ENCODE data around the gene SLC38A6. TPM values are rescaled to one million over a fixed set of nuclear protein-coding genes. Genes with fewer than 3 reads are reported as not detected.

SLC38A6 gene
- total RNA-seq, 1 donor from 2014 or later: 14.4 TPM

- TF ChIP-seq CTCF (IDR thresholded peaks at IDR 0.05; ENCODE audit: unreplicated experiment): no peak
- no peak for DNase-seq (ENCODE audit: low spot score, unreplicated experiment)
- Mint-ChIP-seq H3K27ac (no peak overlapping the region), H3K4me3 (ENCODE audit: low read depth) (no peak overlapping the region), H3K9me3 (ENCODE audit: low read depth) (no peaks in the 10 kb centered on the region), H3K36me3 (ENCODE audit: insufficient read depth) (no peaks in the 10 kb centered on the region), H3K27me3 (no peaks in the 10 kb centered on the region), H3K4me1 (ENCODE audit: low read depth) (peaks cover 6% of the 10 kb centered on the region)
Measured at GRCh38 chr14:61043506-61043905, 62.5 kb downstream of the SLC38A6 start.

- TF ChIP-seq CTCF (IDR thresholded peaks at IDR 0.05; ENCODE audit: unreplicated experiment): no peak
Measured at GRCh38 chr14:61047021-61047420, 66.0 kb downstream of the SLC38A6 start.

GRCh38 chr14:61048640-61049039, 67.6 kb downstream of the SLC38A6 start:
- no peak overlapping the region for H3K27ac Mint-ChIP-seq
- peaks cover 5% of the 10 kb centered on the region for H3K9me3 Mint-ChIP-seq (ENCODE audit: low read depth)
- no peak overlapping the region for H3K4me3 Mint-ChIP-seq (ENCODE audit: low read depth)
- H3K27me3 Mint-ChIP-seq: no peaks in the 10 kb centered on the region
- TF ChIP-seq CTCF (IDR thresholded peaks at IDR 0.05; ENCODE audit: unreplicated experiment): no peak
- H3K36me3 Mint-ChIP-seq (ENCODE audit: insufficient read depth): peaks cover 5% of the 10 kb centered on the region
- H3K4me1 Mint-ChIP-seq (ENCODE audit: low read depth): no peaks in the 10 kb centered on the region
- no peak for DNase-seq (ENCODE audit: low spot score, unreplicated experiment)

More at GRCh38 chr14:61047021-61047420, 66.0 kb downstream of the SLC38A6 start:
- Mint-ChIP-seq H3K9me3 (ENCODE audit: low read depth) (no peaks in the 10 kb centered on the region), H3K27ac (no peak overlapping the region), H3K4me1 (ENCODE audit: low read depth) (peaks cover 6% of the 10 kb centered on the region), H3K27me3 (no peaks in the 10 kb centered on the region), H3K4me3 (ENCODE audit: low read depth) (no peak overlapping the region), H3K36me3 (ENCODE audit: insufficient read depth) (no peaks in the 10 kb centered on the region)
- DNase-seq (ENCODE audit: low spot score, unreplicated experiment): no peak

- no peak overlapping the region for H3K27ac Mint-ChIP-seq
- peaks cover 15% of the 10 kb centered on the region for H3K9me3 Mint-ChIP-seq (ENCODE audit: low read depth)
- DNase-seq (ENCODE audit: low spot score, unreplicated experiment): no peak
- H3K4me3 Mint-ChIP-seq (ENCODE audit: low read depth): no peak overlapping the region
- H3K36me3 Mint-ChIP-seq (ENCODE audit: insufficient read depth): peaks cover 17% of the 10 kb centered on the region
- no peak for TF ChIP-seq CTCF (IDR thresholded peaks at IDR 0.05; ENCODE audit: unreplicated experiment)
- no peaks in the 10 kb centered on the region for H3K27me3 Mint-ChIP-seq
- H3K4me1 Mint-ChIP-seq (ENCODE audit: low read depth): no peaks in the 10 kb centered on the region
Measured at GRCh38 chr14:61050417-61050816, 69.4 kb downstream of the SLC38A6 start.

- no peak for TF ChIP-seq CTCF (IDR thresholded peaks at IDR 0.05; ENCODE audit: unreplicated experiment)
- Mint-ChIP-seq H3K4me3 (ENCODE audit: low read depth) (no peak overlapping the region), H3K9me3 (ENCODE audit: low read depth) (peaks cover 15% of the 10 kb centered on the region), H3K4me1 (ENCODE audit: low read depth) (no peaks in the 10 kb centered on the region), H3K36me3 (ENCODE audit: insufficient read depth) (peaks cover 17% of the 10 kb centered on the region), H3K27ac (no peak overlapping the region), H3K27me3 (no peaks in the 10 kb centered on the region)
- no peak for DNase-seq (ENCODE audit: low spot score, unreplicated experiment)
Measured at GRCh38 chr14:61051051-61051450, 70.0 kb downstream of the SLC38A6 start.
